Endodermal cell (in vitro differentiated cells): Measurements from ENCODE around the gene KCNIP4. TPM values are rescaled to one million over a fixed set of nuclear protein-coding genes. Genes with fewer than 3 reads are reported as not detected.

Experiments
- DNase-seq: peaks from one replicate; pipeline ENCODE4 v3.0.0-alpha.2; 2017
- H3K27ac ChIP-seq: 2 replicates; pipeline ENCODE4 v1.5.1; 2013; ENCODE audit warnings: mild to moderate bottlenecking, low read depth, low read length, moderate library complexity
- H3K27me3 ChIP-seq: 2 replicates; pipeline ENCODE4 v1.6.1; 2013; ENCODE audit warnings: mild to moderate bottlenecking, low read length, moderate library complexity; ENCODE audit not compliant: insufficient read depth, control insufficient read depth, poor library complexity, severe bottlenecking
- H3K36me3 ChIP-seq: 2 replicates; pipeline ENCODE4 v1.7.0; 2013; ENCODE audit warnings: mild to moderate bottlenecking, low read length, moderate library complexity; ENCODE audit not compliant: control insufficient read depth, insufficient read depth
- H3K4me1 ChIP-seq: one replicate; pipeline ENCODE4 v1.7.0; 2013; ENCODE audit warnings: low read length; ENCODE audit not compliant: control insufficient read depth, insufficient read depth
- H3K4me3 ChIP-seq: 2 replicates; pipeline ENCODE4 v1.5.1; 2013; ENCODE audit warnings: mild to moderate bottlenecking, low read length, moderate library complexity
- H3K9ac ChIP-seq: 2 replicates; pipeline ENCODE4 v1.6.1; 2013; ENCODE audit warnings: mild to moderate bottlenecking, low read length, moderate library complexity; ENCODE audit not compliant: poor library complexity, severe bottlenecking; ENCODE audit errors: extremely low read depth
- H3K9me3 ChIP-seq: 2 replicates; pipeline ENCODE4 v1.6.1; 2013; ENCODE audit warnings: mild to moderate bottlenecking, low read length, moderate library complexity; ENCODE audit not compliant: control insufficient read depth
- H3K27ac Mint-ChIP-seq: 2 replicates; pipeline ENCODE4 v1.8.0; 2020; ENCODE audit warnings: mixed read lengths
- H3K27me3 Mint-ChIP-seq: 2 replicates; pipeline ENCODE4 v1.8.0; 2021; ENCODE audit warnings: mild to moderate bottlenecking, mixed read lengths; ENCODE audit not compliant: insufficient read depth
- H3K36me3 Mint-ChIP-seq: 2 replicates; pipeline ENCODE4 v1.8.0; 2020; ENCODE audit warnings: low read depth, mixed read lengths
- H3K4me1 Mint-ChIP-seq: 2 replicates; pipeline ENCODE4 v1.8.0; 2020; ENCODE audit warnings: mixed read lengths
- H3K4me3 Mint-ChIP-seq: 2 replicates; pipeline ENCODE4 v1.8.0; 2020; ENCODE audit warnings: mild to moderate bottlenecking, moderate library complexity, mixed read lengths
- H3K9me3 Mint-ChIP-seq: 2 replicates; pipeline ENCODE4 v1.8.0; 2020; ENCODE audit warnings: mild to moderate bottlenecking, mixed read lengths
- WGBS, 2 experiments: methylation state at CpG; one replicate each; pipeline versions ENCODE4 v1.1.5 to v1.1.7; 2013; ENCODE audit warnings: missing lambda C conversion rate in 2 of 2, mixed read lengths in 1 of 2; ENCODE audit not compliant: insufficient coverage in 1 of 2, insufficient read length in 1 of 2; 5-methylcytosine and 5-hydroxymethylcytosine counted together
- total RNA-seq, 2 donors: library from RNA; stranded (reverse); fragmentation: NEBNext Ultra II Directional in 1 of 2; extraction: Animal tissue kit (Norgen Biotek cat#: 25700) in 1 of 2; gene quantifications; 2 replicates in 1 of 2; 3 replicates in 1 of 2; pipeline ENCODE4 v1.2.1, GENCODE V29; 2021
- TF ChIP-seq, protein P1 (sequence below): fragments of 200-600 bp; sonication (generic); conservative IDR thresholded peaks from 2 replicates; pipeline ENCODE4 v1.5.0; 2021; ENCODE audit warnings: antibody characterized with exemption, mild to moderate bottlenecking

KCNIP4 gene
- total RNA-seq, 2 donors from 2014 or later, result not detected

DNA sequence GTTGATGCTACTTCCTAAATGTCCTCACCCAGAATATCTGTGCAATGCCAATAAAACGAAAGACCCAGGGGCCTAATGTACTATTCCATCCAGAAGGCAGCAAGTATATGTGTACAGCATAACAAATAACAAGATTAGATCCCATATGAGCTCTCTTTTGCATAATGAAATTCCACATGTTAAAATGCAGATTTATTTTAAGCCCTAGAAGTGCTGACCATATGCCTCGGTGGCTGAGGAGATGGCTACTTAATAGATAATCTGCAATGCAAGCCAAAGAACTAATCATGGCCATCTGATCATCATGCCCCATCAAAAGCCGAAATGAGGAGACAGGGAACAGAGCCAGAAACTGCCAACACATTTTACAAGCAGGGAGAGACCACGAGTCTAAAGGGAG lies 293.5 kb downstream of the KCNIP4 start:
- H3K9me3 Mint-ChIP-seq, result no peaks in the 10 kb centered on the region
- H3K4me3 ChIP-seq, result no peak overlapping the region
- H3K36me3 Mint-ChIP-seq, result no peaks in the 10 kb centered on the region
- DNase-seq, result no peak
- no peaks in the 10 kb centered on the region for H3K27me3 ChIP-seq
- H3K27me3 Mint-ChIP-seq, result no peaks in the 10 kb centered on the region
- 90 to 100% methylated on average over 1 to 3 of the region's 4 CpGs for WGBS, 2 experiments
- no peaks in the 10 kb centered on the region for H3K36me3 ChIP-seq
- H3K27ac ChIP-seq, result no peak overlapping the region
- H3K4me3 Mint-ChIP-seq, result no peak overlapping the region
- H3K4me1 Mint-ChIP-seq, result no peaks in the 10 kb centered on the region
- no peaks in the 10 kb centered on the region for H3K4me1 ChIP-seq
- H3K9me3 ChIP-seq, result no peaks in the 10 kb centered on the region
- H3K9ac ChIP-seq, result no peak overlapping the region
- TF ChIP-seq, protein P1, sequence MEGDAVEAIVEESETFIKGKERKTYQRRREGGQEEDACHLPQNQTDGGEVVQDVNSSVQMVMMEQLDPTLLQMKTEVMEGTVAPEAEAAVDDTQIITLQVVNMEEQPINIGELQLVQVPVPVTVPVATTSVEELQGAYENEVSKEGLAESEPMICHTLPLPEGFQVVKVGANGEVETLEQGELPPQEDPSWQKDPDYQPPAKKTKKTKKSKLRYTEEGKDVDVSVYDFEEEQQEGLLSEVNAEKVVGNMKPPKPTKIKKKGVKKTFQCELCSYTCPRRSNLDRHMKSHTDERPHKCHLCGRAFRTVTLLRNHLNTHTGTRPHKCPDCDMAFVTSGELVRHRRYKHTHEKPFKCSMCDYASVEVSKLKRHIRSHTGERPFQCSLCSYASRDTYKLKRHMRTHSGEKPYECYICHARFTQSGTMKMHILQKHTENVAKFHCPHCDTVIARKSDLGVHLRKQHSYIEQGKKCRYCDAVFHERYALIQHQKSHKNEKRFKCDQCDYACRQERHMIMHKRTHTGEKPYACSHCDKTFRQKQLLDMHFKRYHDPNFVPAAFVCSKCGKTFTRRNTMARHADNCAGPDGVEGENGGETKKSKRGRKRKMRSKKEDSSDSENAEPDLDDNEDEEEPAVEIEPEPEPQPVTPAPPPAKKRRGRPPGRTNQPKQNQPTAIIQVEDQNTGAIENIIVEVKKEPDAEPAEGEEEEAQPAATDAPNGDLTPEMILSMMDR, result no peak
- H3K27ac Mint-ChIP-seq, result no peak overlapping the region

DNA sequence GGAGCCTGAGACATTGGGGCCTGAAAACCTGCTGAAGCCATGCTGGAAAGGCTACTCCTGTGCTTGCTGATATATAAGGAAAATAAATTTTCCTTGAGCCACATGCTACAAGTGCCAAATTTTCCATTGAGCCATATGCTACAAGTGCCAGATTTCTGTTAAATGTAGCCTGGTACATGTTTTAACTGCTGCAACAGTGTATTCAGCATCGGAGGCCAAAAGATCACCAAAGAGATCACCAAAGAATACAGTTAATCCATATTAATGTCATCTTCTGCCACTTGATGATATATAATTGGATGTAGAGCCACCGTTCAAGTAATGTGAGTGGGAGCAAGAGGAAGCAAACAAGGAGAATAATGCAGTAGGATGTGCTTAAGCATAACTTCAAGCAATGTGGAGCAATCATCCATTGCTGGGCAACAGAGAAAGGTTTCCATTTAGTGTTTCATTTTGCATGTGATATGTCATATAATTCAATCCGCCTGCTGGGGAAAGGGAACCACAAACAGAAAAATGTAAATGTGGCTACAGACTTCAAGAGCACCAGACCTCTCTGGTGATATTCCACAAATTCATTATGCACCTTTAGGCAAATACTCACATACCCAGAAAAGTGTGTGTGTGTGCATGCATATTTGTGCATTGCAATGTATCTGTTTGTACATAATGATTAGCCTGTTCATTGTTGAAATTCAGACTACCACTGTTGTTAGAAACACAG lies 295.9 kb downstream of the KCNIP4 start:
- Mint-ChIP-seq H3K9me3 (no peaks in the 10 kb centered on the region), H3K4me1 (no peaks in the 10 kb centered on the region), H3K4me3 (no peak overlapping the region), H3K27ac (no peak overlapping the region), H3K27me3 (no peaks in the 10 kb centered on the region), H3K36me3 (no peaks in the 10 kb centered on the region)
- Histone ChIP-seq H3K9me3 (no peaks in the 10 kb centered on the region), H3K4me3 (no peak overlapping the region), H3K4me1 (no peaks in the 10 kb centered on the region), H3K27ac (no peak overlapping the region), H3K36me3 (no peaks in the 10 kb centered on the region), H3K27me3 (no peaks in the 10 kb centered on the region), H3K9ac (no peak overlapping the region)
- no peak for DNase-seq
- TF ChIP-seq, protein P1, result no peak
- 89 to 100% methylated on average over 1 to 3 of the region's 3 CpGs for WGBS, 2 experiments

DNA sequence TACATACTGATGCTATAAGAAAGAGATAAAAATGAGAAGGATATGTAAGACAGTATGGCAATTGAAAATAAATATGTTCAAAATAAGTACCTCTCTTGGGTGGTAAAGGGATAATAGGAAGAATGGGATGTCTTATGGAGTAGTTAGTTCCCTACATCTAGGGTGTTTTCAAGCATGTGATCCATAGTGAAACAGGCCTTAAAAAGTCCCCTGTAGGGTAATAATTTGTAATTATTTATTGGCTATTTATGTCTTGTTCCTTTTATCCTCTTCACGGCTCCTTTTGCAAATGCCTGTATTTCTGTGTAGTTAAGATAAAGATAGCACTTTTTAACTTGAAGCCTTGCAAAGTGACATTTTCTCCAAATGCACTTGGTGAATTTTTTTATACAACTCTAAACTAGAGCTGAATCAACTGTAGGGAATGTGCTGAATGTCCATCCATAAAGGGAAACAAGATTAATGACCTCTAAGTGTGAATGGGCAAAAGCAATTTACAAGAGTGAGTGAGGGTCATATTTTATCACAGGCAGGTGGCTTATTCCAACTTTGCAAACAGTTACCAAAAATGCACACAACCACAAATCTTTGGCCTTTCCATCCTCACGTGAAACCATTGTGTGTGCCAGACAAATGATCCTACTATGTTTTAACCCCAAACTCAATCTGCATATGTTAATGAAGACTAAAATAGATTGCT lies 299.0 kb downstream of the KCNIP4 start:
- Mint-ChIP-seq H3K36me3 (no peaks in the 10 kb centered on the region), H3K27me3 (no peaks in the 10 kb centered on the region), H3K9me3 (no peaks in the 10 kb centered on the region), H3K4me1 (no peaks in the 10 kb centered on the region), H3K27ac (no peak overlapping the region), H3K4me3 (no peak overlapping the region)
- no peaks in the 10 kb centered on the region for H3K4me1 ChIP-seq
- no peak overlapping the region for H3K9ac ChIP-seq
- no peak for DNase-seq
- TF ChIP-seq, protein P1, result no peak
- H3K9me3 ChIP-seq, result no peaks in the 10 kb centered on the region
- no peak overlapping the region for H3K27ac ChIP-seq
- no peaks in the 10 kb centered on the region for H3K27me3 ChIP-seq
- WGBS, 2 experiments, result 61% methylated on average over 2 of the region's 2 CpGs; no CpG with 5 or more reads in 1 of the 2 experiments
- no peak overlapping the region for H3K4me3 ChIP-seq
- H3K36me3 ChIP-seq, result no peaks in the 10 kb centered on the region
